GM18909 (cell line): ENCODE measurements around the gene HOXD8.

ENCODE experiments used
- ATAC-seq: cut with Tn5 transposase; IDR thresholded peaks from one replicate; pipeline ENCODE4 v1.9.1; 2021; ENCODE audit warnings: mild to moderate bottlenecking; ENCODE audit not compliant: unreplicated experiment, poor library complexity

HOXD8 gene

DNA sequence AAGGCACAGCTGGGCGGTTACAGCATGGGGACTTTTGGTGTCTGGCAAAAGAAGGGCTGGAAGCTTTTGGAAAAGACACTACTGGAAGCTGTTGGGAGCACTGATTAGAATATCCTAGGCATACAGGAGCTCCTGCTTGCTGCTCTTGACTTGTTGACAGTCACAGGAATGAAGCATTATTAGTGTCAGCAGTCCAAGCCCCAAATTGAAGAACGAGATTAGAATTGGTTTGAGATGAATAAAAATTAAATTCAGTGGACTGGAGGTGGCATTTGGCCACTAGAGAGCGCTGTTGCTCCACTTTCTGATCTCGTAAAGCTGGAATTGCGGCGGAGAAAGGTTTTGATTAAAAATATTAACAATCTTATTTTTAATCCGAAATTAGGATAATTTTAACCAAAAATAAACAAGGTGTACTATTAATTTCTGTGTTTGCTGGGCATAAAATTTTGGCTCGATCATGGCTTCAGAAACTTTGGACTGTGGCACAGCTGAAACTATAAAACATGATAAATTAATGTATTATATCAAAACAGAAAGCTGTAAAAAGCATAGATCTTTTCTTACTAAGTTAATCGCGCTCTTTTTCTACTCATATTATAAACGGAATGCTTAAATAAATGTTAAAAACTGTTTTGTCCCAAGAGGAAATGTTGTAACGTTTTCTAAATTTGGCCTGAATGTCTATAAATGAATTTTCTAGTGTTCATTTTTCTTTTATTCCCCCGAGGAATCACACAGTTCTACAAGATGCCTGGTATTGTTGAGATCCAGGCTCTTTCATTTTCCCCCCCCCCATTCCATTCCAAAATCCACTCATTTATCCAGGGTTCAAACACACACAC lies 2.4 kb upstream of the HOXD8 start:
- ATAC-seq: no peak

DNA sequence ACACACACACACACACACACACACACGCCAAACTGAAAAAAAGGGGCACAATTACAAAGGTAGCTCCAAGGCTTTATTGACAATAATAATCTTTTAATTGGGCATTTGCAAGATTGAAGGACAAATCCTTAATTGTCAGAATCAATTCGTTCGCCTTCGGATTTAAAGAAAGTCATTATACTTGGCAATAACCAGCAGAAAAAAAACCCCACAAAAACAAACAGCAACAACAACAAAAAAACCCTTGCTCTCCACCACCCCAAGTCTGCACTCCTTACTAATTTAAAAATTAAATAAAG lies 1.8 kb upstream of the HOXD8 start:
- no peak for ATAC-seq

DNA sequence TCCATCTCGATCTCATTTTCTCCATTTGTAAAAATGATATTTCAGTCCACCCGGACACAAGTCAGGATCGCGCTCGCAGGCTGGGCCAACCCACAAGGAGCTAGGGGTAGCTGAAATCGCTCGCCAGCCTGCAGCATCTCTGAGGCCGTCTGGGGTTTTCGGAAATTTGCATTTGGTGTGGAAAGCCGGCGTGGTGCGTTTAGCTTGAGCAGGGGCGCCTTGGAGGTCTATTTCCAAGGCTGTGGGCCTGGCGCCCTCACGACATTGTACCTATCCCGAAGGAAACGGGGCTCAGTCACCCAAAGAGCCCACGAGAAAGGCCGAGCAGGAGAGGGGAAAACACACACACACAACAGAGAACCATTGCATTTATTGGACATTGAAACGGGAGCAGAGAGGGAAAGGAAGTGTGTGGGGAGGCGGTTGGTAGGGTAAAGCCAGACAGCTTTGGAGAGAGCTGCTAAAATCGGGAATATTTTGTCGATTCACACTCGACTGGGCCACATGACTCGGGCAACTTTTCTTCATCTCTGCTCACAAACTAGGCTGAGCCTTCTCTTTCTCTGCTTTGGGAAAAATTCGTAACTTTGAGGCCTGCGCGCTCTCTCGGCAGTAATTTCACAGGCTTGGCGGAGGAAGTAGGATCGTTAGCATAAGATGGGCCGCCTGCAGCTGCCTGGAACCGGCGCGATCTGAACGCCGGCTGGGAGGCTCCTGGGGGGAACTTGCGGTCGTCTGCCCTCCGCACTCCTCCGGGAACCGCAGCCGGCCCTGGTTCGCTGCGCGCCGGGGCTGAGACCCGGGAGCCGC lies 1.1 kb upstream of the HOXD8 start:
- no peak for ATAC-seq

DNA sequence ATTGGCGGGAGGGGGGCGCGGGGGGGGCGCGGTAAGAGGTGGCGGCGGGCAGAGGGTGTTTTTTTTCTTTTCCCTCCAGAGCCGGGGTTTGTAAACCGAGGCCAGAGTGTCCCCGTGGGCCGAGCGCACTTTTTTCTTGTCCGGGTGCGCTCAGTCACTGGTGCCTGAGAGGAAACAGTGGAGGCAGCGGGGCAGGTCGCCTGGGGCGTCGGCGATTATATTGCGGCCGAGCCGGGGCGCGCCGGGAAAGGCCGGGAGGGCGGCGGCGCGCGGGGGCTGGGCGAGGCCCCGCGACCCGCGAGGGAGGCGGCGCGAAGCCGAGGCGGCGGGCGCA lies 275 bp downstream of the HOXD8 start:
- ATAC-seq: no peak

DNA sequence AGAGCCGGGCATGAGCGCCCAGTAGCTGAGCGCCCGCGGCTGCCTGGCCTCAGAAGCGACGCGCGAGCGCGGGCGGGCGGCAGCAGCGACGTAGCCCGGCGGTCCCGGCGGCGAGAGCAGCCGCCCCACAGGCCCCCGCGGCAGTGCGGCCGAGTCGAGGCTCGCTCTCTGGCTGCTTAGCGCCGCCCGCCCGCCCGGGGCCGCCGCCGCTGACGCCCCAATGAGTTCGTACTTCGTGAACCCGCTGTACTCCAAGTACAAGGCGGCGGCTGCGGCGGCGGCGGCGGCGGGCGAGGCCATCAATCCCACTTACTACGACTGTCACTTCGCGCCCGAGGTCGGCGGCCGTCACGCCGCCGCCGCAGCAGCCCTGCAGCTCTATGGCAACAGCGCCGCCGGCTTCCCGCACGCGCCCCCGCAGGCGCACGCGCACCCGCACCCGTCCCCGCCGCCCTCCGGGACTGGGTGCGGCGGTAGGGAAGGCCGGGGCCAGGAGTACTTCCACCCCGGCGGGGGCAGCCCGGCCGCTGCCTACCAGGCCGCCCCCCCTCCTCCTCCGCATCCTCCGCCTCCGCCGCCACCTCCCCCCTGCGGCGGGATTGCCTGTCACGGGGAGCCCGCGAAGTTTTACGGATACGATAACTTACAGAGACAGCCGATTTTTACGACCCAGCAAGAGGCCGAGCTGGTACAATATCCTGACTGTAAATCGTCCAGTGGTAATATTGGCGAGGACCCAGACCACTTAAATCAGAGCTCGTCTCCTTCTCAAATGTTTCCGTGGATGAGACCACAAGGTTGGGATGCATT lies 847 bp downstream of the HOXD8 start:
- no peak for ATAC-seq

DNA sequence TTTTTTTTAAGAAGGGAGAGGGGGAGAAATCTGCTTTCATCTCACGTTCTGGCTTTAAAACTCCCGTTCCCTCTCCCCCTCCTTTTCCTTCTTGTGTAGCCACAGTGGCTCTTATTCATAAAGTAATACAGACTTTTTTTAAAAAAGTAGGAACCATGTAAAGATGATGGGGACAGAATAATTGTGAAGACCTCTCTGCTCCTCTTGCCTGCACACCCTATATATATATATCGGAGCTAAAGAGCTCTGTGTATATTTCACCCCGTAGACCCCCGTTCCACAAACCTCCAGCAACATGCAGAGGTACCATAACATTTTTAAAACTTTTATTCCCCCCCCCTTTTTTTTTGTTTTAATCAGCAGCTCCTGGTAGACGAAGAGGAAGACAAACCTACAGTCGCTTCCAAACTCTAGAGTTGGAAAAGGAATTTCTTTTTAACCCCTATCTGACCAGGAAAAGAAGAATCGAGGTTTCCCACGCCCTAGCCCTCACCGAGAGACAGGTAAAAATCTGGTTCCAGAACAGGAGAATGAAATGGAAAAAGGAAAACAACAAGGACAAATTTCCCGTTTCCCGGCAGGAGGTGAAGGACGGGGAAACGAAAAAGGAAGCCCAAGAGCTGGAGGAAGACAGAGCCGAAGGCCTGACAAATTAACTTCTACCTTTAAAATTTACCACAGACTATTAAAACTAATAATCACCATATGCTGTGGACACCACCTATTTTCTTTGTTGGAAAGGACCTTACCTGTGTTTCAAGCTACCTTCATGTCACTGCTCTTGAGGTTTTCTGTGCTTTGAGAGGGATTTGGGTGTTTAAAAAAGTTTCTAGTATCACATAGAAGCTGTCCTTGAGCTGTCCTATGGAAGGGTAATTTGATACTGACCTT lies 1.7 kb downstream of the HOXD8 start:
- ATAC-seq: no peak

DNA sequence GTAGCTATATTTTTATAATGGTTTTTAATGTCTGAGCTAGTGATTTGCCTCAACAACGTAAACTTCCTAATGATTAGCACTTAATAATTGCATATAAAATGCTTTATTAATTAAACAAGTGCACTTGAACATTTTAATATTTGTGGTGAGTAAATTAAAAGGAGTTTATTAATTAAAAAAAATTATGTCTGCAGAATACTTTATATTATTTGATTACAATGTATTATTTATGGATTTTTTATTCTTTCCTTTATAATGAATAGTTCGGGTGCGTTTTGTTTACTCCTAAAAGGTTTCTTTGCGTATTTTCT lies 2.3 kb downstream of the HOXD8 start:
- ATAC-seq: no peak

DNA sequence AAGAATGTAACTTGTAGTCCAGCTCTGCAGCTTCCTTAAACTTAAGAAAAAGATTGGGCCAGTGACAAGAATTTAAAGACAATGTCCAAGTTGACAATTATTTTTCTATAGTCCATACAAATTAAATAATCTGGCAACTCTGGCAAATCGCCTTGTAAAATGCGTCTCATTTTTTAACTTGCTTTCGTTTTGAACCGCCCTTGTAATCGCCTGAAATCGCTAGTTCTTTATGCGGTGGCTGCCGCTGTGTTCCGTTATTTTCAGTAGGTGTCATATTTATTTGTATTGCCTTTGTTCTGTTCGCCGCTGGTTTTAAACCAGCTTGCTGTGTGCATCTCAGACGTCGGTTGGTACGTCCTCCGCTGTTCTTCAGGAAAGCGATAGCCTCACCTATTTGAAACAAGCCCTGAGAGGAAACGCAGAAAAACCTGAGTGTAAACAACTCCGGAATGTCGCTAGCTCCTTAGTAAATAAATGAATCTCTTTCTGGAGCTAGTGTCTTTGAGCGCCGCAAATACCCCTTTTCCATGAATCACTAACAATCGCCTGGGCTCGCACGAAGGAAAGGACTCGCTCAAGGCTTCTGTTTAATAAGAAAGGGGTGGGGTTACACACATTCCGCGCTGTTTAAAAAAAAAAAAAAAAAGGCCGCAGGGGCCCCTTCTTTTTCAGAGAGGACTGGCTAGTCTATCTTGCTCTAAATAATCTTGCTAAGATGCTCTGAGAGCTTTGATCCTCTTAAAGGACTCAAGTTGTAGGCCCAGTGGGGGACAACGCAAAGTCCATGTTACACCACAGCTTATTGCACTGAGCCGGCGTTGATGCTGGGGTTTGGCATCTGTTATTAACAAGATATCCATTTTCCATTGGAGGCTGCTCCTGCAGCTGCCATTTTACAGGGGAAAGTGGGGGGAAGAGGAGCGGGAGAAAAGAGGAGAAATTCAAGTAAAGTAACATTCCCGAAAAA lies 3.0 kb downstream of the HOXD8 start:
- ATAC-seq: no peak

DNA sequence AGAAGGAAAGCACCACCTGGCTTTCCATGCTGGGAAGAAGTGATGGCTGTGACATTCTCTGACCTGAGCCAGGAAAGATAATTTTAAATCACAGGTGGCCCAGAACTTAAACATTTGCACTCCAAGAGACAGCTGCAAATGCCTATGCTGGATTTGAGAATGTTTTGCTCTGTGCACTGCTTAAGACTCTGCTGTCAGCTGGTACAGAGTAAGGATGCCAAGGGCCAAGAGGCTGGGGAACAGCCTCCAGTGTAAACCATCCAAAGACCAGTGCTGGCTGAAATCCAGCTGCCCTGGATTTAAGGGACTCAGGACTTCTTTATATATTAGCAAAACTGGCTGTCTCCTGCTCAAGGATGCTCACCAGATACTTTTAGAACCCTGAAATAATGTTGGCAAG lies 3.9 kb downstream of the HOXD8 start:
- ATAC-seq: no peak

DNA sequence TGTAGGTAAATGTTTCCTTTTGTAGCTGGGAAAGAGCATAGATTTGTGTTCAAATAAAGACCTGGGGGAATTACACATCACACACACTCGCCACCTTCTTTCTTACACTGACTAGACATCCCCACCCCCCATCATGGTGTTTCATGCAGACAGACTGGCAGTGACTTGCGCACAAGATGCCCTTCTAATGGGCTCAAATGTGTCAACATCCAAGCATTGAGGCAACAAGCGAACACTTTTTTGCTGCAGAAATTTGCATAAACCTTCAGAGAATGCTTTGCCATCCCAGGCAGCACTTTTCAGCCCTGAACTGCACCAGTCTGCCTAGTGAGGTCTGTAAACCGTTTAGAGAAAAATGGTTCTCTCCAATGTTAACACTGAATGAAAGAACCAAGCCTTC lies 4.5 kb downstream of the HOXD8 start:
- ATAC-seq: no peak

DNA sequence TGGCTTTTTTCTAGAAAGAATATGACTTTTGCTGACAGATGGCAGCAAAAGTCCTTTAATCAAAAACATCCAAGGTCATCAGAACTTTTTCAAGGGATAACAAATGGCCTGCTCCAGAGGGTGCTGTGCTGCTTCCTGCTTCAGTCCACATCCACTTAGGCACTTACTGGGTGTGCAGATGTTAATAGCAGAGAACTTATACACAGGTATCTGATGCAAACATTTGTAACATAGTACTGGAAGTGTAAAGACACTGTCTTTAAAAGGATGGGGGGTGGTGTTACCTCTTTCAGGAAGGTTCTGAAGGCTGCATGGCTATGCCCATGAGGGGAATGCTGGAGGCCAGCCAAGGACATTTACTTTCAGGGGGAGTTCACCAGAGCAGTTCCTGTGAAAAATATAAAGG lies 5.5 kb downstream of the HOXD8 start:
- no peak for ATAC-seq

DNA sequence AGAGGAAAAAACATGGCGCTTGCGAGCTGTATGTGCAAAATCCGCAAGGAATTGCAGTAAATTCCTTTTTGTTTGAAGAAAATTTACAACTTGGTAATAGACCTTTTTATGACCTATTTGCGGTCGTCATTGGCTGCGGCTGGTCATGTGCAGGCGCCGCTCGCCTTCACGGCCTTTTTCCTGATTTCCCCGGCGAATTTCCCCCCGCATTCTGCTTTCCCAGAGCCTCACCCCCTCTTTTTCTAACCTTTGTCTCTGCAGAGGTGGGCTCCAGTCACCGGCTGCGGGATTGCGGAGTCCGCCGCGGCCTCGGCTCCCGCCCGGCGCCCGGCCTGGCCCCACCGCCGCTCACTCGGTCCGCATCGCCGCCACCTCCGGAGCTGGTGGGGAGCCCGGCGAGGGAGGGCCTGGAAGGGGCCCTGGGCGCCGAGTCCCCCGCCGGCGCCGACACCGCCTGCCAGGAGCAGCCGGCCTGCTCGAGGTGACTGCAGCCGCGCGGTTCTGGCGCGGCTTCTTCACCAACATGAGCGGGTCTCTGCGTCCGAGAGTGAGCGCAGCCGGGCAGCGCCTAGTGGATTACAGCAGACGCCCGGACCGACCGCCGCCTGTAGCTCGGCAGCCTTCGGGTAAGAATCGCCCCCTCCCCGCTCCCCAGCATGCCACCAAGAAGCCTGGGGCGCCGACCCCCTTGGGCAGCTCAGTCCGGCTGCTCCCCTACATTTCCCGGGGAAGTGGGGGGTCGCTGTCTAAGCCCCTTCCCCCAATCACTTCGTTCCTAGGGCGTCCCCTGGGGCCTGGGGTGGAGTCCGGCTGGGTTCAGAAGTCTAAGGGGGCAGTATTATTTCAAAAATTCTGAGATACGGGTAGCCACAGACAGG lies 7.1 kb downstream of the HOXD8 start:
- no peak for ATAC-seq

DNA sequence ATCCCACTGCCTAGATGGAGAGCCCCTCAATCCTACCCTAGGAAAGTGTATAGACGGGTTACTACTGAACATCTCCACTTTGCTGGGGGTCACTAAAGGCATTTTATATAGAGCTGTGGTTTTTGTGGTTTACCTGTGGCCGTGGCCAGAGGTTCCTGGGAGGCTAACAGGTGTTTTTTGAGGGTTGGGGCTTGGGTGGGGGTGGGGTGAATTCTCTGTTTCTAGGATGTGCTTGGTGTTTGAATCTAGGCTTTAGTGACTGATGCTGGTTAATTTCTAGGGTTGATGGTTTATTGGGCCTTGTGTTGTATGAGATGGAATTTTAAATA lies 7.7 kb downstream of the HOXD8 start:
- no peak for ATAC-seq

DNA sequence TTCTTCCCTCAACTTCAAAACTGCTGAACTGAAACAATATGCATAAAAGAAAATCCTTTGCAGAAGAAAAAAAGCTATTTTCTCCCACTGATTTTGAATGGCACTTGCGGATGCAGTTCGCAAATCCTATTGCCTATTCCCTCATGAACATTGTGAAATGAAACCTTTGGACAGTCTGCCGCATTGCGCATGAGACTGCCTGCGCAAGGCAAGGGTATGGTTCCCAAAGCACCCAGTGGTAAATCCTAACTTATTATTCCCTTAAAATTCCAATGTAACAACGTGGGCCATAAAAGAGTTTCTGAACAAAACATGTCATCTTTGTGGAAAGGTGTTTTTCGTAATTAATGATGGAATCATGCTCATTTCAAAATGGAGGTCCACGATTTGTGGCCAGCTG lies 8.4 kb downstream of the HOXD8 start:
- ATAC-seq: no peak

DNA sequence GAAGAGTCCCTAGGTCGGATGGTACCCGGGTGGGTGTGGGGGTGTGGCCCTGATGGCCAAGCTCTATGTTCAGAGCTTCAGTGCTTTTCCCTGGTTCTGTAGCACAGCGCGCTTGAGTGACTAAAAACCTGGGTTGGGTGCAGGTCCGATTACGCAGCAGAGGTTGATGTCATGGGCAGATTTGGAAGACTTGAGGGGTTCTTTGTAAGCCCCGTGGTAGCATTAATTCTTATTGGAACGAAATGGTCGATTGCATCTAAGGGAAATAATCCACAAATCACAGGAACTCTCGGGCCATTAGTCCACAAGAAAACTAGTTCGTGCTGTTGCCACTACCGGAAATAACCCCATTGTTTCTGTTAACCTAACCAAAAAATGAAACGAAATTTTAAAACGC lies 9.0 kb downstream of the HOXD8 start:
- no peak for ATAC-seq

DNA sequence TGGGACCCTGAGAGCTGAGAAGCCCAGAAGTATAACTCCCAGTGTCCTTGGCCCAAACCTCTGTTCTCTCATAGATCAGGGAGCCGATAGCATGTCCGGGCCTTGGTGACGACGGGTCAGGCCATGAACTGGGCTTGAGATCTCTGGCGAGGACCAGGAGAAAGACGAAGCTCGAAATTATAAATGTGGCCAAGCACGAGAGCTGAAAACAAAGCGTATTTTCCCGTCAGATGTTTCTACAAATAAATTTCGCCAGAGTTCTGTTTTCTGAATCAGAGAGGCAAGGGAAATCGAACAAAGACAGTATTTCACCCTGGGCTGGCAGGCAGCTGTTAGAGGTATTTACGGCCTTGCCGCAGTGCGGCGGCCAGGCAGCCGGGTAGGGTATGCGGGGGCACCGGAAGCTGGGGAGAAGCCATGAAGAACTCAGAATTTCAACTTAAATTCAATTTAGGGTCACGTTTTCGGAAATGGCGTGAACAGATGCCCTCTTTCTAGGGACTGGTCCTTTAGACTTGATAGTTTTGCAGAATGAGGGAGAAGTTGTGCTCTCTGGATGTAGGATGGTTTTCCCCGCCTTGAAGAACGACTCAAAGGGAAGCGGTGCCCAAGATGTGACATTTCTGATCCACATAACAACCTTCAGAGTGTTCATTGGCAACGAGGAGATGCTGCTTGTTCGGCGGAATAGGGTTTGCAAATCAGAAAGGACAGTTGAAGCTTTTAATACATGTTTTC lies 9.6 kb downstream of the HOXD8 start:
- no peak for ATAC-seq

DNA sequence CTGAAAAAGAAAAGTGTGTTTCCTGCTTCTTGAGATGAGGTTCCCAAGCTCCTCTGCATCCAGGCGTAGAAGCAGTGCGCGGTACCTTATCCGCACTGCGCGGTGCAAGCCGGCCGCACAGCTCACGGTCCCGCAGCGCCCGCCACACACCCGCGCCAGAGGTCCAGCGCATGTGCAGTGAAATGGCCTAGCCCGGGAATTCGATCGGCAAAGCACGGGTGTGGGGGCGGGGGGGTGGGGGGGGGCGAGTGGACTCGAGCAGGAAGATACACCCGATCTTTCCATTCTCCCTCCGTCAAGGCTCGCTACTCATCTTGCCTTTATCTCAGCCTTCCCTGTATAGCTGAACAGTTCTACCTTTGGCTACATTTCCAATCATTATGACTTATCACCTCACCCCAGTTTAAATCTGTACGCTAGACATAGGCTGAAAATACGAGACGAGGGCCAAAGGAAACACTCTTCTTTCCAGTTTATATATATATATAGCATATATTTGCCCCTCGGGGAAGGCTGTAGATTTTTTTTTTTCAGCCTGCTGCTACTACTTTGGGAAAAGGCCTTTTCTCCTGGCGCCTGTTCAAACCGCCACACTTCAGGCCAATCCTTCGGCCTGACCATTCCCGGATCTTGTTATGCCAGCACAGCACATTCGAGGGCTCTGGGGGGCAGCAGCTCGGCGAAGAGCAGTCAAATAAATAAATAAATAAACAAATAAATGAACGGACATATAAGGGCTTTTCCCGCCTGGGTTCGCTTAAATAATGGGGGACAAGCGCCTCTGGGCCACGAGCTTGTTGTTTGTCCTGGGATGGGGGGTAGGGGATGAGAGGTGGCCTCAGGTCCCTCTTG lies 10.4 kb downstream of the HOXD8 start:
- no peak for ATAC-seq
